Measurements from ENCODE around the gene SAP30L.

The SAP30L gene

DNA sequence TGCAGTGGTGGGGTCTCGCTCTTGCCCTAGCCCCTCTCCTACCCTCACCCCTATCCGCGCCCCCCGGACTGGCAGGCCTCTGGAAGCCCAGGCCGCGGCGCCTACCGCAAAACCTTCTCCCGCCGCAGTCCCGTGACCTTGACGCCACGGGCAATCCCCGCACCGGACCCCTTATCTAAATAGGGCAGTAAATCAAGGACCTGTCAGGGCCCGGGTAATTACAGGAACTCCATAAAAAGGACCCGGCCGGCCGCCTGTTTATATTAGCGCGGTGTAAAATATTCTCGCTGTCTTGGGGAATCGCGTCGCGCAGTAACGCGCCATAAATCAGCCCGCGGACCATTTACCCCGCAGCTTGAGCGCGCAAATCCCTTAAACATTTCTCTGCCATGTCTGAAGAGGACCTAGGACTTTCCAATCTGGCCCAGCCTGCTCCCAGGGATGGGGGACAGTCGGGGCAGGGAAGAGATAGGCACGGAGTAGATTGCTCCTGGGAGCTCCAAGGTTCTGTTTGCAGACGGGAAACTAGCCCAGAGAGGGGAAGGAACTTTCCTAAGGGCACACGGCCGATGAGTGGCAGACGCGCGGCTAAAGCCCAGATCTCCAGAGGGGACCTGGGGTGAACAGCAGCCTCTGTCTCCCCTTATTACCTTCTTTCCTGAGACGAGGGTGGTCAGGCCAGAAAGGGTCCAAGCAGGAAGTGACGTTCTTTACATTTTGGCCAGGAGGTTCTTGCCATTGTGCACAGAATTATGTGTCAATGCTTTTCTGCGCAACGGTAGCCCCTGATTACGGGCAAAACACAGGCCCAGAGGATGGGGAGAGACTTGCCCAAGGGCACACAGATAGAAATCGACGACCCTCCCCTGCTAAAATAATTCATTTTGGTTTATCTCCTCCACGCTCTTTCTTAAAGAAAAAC lies 37.0 kb downstream of the SAP30L start:
- DNase-seq: no peak

DNA sequence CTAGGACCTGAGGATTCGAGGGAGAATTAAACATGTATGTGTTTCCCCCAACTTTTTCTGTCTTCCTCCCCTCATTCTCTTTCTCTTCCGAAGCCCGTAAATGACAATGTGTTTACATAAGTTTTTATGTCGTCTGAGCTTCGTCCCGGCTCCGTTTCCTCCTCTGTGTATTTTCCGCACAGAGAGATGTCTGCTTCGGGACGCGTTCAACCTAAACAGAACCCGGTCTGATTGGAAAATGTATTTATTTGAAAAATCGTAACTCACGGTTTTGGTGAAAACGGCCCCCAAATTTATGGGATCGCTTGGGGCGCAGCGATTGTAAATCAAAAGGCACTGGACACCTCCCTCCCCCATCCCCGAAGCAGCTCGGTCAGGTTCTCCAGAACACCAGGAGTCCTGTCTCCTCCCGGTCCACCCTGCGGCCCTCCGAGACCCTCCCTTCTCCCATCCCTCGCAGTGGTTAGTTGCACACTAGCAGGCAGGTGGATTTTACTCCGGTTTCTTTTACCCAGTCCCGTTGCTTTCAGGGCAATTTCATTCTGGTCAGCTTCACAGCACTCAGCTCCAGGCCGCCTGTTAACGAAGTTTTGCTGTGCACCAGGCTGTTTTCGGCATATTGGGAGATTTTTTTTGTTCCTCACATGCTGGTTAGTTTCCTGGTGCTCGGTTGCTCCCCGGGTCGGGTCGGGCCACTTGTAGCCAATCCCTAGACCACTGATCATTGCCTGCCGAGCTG lies 38.0 kb downstream of the SAP30L start:
- no peak for DNase-seq

DNA sequence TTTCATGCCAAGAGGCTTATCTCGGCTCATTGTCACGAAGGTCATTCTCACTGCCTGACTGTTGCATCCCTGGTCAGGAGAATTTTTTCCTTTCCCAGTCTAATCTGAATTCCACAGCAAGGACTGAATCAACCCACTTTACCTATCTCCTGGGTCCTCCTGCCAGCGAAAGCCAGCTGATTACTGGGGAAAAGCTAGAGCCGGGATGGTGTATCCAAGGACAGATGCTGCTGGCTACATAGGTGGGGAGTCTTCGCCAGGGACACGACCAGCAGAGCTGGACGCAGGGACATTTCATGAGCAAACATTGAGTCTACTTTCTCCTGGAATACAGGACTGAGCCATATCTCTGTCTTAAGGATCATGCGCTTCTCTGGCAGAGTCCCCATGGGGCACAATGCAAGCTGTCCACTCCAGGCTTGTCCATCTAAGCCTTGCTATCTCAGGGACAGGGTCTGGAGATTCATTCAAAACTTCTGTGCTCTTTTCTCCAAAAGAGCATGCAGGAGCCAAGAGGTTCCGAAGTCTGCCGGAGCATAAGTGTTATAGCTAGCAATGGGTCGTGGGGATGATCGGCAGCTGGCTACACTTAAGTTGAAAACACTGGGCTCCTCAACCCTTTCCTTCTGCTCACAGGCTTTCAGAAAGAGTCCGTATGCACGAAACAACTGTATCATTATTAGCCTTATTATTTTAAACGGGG lies 38.7 kb downstream of the SAP30L start:
- DNase-seq: no peak

DNA sequence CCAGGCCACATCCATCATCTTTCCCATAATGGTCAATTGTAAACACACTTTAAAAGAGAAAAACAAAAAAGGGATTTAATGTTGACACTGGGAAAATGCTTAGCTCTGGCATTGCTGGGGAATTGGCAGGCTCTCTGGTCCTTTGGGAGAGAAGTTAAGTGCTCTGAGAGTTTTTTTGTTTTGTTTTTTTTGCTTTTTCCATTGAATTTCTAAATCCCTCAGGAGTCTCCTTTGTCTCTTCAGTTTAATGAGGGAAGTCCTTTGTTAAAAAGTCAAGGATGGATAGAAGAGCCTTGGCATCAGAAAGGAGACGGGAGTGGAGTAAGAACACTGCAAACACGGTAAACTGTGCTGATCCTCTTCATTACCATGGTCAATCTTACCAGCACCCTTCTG lies 39.3 kb downstream of the SAP30L start:
- DNase-seq: no peak

DNA sequence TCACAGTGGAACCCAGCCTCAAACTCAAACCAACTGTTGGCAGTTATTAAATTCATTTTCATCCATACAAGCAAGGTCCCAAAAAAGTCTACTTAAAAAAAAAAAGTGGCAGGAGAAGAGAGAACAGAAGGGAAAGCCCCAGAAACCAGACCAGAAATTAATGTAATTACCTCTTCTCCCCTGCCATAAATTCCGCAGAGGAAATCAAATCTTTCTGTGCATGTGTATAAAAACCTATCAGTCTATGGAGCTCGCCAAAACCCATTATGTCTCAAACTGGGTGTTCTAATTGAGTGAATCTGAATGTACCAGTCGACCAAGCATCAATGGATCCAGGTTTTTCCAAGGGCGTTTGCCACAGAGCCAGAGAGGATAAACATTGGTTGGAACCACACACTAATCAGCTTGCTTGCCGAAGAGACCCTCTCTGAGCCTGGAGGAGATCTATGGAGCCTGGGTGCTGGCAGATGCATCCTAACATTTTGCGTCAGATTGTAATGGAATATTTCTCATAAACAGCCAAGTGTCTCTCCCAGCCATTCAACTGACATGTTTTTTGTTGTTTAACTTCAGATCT lies 40.1 kb downstream of the SAP30L start:
- DNase-seq: no peak

GRCh38 chr5:154486427-154486866 lies 40.6 kb downstream of the SAP30L start:
- no peak for DNase-seq

DNA sequence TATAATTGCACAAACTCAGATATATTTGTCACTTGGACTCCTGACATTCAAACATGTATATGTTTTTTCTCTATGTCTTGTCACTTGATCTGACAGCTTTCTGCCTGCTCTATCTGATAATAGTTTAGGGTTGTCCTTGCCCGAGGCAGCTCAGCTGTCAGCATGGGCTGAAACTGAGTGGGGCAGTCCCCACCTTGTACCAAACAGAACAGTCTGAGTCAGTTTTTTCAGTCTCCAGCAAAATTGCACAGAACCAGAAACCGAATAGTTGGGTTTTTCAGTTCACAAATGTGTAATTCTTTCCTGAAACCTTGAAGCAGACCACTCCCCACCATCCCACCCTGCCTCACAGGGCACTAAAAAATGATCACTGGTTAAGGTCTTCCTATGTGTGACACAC lies 41.7 kb downstream of the SAP30L start:
- no peak for DNase-seq

GRCh38 chr5:154491941-154492340 lies 46.1 kb downstream of the SAP30L start:
- DNase-seq: no peak

DNA sequence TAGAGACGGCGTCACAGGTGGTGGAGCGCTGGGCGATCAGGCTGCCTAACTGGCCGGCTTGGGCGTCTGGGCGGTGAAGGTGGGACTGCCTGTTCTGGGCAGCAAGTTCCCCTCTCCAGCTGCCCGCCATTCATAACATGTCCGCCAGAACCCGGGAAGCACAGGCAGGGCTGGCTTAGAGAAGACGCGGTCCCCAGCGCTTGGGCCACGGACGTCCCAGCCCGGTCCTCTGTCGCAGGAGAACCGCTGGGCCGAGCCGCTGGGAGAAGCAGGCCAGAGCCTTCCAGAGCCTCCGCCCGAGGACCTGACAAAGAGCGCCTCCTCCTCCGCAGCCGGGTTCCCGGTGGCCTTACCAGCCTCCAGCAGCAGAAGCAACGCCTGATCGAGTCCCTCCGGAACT lies 47.5 kb downstream of the SAP30L start:
- DNase-seq: no peak

DNA sequence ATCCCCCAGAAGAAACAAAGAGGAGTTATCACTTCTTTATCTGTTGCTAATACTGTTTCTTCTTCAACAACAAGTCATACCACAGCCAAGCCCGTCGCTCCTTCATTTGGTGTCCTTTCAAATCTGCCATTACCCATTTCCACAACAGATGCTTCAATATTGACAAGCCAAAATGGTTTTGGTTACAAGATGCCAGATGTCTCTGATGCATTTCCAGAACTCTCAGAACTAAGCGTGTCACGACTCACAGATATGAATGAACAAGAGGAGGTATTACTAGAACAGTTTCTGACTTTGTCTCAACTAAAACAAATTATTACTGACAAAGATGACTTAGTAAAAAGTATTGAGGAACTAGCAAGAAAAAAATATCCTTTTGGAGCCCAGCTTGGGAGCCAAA lies 48.2 kb downstream of the SAP30L start:
- DNase-seq: no peak

DNA sequence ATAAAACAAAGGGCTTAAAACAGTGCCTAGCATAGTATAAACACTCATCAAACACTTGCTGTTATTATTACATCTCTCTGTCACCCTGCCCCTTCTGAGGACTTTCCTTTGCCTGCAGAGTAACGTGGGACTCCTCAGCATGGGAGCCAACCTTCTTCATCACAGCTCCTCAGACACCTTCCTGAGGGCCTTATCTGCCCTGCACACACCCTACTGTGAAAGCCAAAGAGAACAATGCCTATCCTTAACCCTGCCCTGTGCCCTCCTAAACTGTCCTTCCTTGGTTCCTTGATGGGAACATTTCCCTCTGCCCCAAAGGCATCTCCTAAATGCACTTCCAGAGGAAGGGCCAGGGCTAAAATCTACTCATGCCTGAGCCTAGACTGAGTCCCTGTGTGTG lies 52.8 kb downstream of the SAP30L start:
- DNase-seq: no peak

- DNase-seq: no peak
Observed at GRCh38 chr5:154498994-154499393, 53.2 kb downstream of the SAP30L start.

DNA sequence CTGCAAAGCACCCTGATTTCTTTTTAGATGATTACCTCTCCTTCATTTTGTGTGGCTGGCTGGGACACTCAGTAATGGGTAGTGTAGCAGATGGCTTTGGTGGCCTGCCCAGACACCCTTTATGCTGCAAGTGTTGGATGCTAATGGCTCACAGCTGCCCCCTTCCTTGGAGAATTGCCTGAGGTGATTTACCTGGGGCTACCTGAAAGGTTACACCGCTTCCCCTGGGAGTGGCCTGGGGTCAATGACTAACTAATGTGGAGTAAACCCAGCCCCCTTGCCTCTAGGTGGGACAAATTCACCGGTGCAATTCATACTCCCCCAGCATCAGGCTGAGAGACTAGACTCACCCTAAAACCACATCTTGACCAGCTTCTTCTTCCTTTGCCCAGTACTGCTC lies 55.8 kb downstream of the SAP30L start:
- no peak for DNase-seq

DNA sequence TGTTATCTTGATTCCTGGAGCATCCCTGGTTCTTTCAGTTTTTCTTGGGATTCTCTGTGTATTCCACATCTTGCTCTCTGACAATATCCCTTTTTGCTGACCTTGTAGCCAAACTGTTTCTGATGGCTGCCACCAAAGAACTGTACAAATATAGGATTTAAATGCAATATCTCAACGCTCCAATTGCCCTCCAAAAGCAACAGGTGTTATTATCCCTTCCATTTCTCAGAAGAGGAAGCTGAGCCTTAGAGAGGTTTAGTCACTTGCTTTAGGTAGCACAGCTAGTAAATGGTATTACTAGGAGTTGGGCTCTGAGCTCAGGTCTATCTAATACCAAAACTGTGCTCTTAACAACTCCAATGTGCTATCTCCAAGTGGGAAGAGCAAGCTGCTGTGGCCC lies 56.4 kb downstream of the SAP30L start:
- DNase-seq: no peak

GRCh38 chr5:154503698-154504039 lies 57.9 kb downstream of the SAP30L start:
- DNase-seq: no peak

- no peak for DNase-seq
Observed at GRCh38 chr5:154505567-154505966, 59.8 kb downstream of the SAP30L start.

DNA sequence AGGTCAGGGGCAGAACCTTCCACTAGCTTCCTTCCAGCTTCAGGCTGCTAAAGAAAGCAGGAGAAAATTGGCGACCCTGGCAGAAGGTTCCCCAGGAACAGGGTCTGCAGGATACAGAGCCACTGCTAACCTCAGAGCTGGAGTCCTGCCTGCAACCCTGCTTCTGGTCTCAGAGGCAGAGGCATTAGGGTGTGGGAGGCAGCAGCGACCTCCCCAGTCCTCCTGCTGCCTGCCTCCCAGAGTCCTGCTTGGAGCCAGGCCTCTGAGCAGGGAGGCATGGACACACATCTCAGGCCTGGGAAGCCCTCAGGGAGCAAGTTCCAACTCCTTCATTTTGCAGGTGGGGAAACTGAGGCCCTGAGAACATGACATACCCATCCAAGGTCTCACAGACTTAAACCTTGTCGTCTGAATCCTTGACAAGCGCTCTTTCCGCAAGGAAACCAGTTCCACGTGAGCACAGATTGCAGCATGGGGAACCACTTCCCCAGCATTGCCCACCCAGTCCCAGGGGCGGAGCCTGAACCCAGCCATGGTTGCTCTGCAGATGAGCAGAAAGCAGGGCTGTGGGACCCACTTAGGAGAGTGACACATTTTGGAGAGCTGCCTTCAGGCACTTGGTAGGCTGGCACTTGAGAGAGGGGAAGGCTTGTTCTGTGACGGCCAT lies 60.4 kb downstream of the SAP30L start:
- DNase-seq: no peak

DNA sequence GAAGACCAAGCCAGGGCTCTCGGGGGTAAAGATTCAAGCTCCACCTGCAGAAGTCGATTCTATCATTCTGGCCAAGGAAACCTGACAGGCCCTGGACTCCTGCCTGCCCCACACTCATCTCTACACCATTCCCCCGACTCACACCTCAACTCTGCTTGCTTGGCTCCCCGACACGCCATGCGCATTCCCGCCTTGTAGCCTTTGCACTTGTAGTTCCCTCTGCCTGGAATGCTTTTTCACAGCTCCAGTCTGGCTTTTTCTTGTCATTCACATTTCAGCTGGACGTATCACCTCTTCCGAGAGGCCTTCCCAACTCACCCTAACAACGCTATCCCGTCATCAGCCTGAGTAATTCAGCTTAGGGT lies 60.9 kb downstream of the SAP30L start:
- no peak for DNase-seq

- DNase-seq: no peak
Observed at GRCh38 chr5:154508114-154508513, 62.3 kb downstream of the SAP30L start.

DNA sequence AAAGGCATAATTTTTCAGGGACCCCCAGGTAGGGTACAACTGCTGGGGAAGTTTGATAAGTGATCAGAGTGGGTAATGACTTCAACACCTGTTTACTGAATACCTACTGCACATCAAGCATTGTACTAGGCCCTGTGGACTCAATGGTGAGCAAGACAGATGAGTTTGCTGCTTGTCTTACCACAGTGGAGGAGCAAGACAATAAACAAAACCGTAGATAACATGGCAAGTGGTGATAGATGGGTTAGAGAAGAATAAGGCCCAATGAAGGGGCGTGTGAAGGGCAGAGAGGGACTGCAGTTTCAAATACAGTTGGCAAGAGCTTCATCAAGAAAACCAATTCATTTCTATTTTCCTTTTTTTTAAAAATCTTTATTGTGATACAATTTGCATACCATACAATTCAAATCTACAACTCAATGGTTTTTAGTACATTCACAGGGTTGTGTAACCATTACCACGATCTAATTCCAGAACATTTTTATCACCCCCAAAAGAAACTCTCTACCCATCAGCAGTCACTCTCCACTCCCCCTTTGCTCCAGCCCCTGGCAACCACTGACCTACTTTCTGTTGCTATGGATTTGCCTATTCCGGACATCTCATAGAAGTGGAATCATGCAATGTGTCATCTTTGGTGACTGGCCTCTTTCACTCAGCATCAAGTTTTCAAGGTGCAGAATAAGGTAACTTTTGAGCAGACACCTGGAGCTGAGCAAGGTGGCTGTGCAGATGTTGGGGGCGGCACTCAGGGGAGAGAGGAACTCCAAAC lies 64.2 kb downstream of the SAP30L start:
- DNase-seq: no peak

Data from kidney glomerular epithelial cell (primary cell).